Keratinocyte (primary cell): ENCODE results near the gene RBP5. TPM values are rescaled to one million over a fixed set of nuclear protein-coding genes. Genes with fewer than 3 reads are reported as not detected.
"Not testable (repeated sequence)": the region's sequence is repeated elsewhere in the genome, so short reads cannot be mapped to it uniquely, and the experiment has no call there.

Source experiments
- DNase-seq: peaks from one replicate; pipeline ENCODE4 v3.0.0-alpha.2; 2011; ENCODE audit warnings: low read depth, missing footprints, low spot score
- FAIRE-seq: peaks from 2 replicates; lab custom pipeline; 2011; peaks lifted over from hg19 to GRCh38; lab: Jason Lieb, UNC
- H2AFZ ChIP-seq: 2 replicates; pipeline ENCODE4 v1.6.0; 2012; ENCODE audit warnings: low read length, control low read depth, inconsistent platforms; ENCODE audit not compliant: control insufficient read depth
- H3K27ac ChIP-seq: 2 replicates; pipeline ENCODE4 v1.5.1; 2011; ENCODE audit warnings: low read length; ENCODE audit not compliant: control insufficient read depth, insufficient read depth
- H3K27me3 ChIP-seq: 3 replicates; pipeline ENCODE4 v1.6.0; 2011; ENCODE audit warnings: low read length; ENCODE audit not compliant: control insufficient read depth, insufficient read depth; ENCODE audit errors: extremely low read depth
- H3K36me3 ChIP-seq, 2 experiments: 2 replicates in 1 of 2; 3 replicates in 1 of 2; pipeline ENCODE4 v1.5.1; 2011; ENCODE audit warnings: low read length in 2 of 2, mild to moderate bottlenecking in 1 of 2; ENCODE audit not compliant: control insufficient read depth in 2 of 2, insufficient read depth in 2 of 2; ENCODE audit errors: extremely low read depth in 1 of 2
- H3K4me1 ChIP-seq: 3 replicates; pipeline ENCODE4 v1.5.1; 2011; ENCODE audit warnings: low read length; ENCODE audit not compliant: control insufficient read depth, insufficient read depth; ENCODE audit errors: extremely low read depth
- H3K4me2 ChIP-seq: 3 replicates; pipeline ENCODE4 v1.6.0; 2011; ENCODE audit warnings: low read depth, low read length; ENCODE audit not compliant: control insufficient read depth, insufficient read depth; ENCODE audit errors: extremely low read depth
- H3K4me3 ChIP-seq, 3 experiments: fragments of 200-600 bp in 1 of 3; sonication (generic) in 1 of 3; 2 replicates in 2 of 3; 3 replicates in 1 of 3; pipeline ENCODE4 v1.5.1; 2011 to 2016; ENCODE audit warnings: low read length in 3 of 3, mild to moderate bottlenecking in 3 of 3, control low read depth in 2 of 3, inconsistent platforms in 1 of 3, low read depth in 1 of 3, mixed read lengths in 1 of 3, mixed run types in 1 of 3, moderate library complexity in 1 of 3; ENCODE audit not compliant: control insufficient read depth in 2 of 3, insufficient read depth in 2 of 3; ENCODE audit errors: extremely low read depth in 1 of 3
- H3K79me2 ChIP-seq: 2 replicates; pipeline ENCODE4 v1.6.0; 2012; ENCODE audit warnings: low read length; ENCODE audit not compliant: control insufficient read depth, insufficient read depth
- H3K9ac ChIP-seq: 3 replicates; pipeline ENCODE4 v1.6.0; 2011; ENCODE audit warnings: low read length; ENCODE audit not compliant: control insufficient read depth, insufficient read depth; ENCODE audit errors: extremely low read depth
- H3K9me1 ChIP-seq: 3 replicates; pipeline ENCODE4 v1.6.0; 2011; ENCODE audit warnings: low read length; ENCODE audit not compliant: control insufficient read depth, insufficient read depth; ENCODE audit errors: extremely low read depth
- H3K9me3 ChIP-seq: 2 replicates; pipeline ENCODE4 v1.5.1; 2012; ENCODE audit warnings: low read depth, low read length; ENCODE audit not compliant: control insufficient read depth
- H4K20me1 ChIP-seq: 3 replicates; pipeline ENCODE4 v1.6.0; 2011; ENCODE audit warnings: low read length; ENCODE audit not compliant: control insufficient read depth, insufficient read depth; ENCODE audit errors: extremely low read depth
- CTCF ChIP-seq, 3 experiments: IDR thresholded peaks in 1 of 3; conservative IDR thresholded peaks in 1 of 3; optimal IDR thresholded peaks in 1 of 3; 2 replicates in 2 of 3; 3 replicates in 1 of 3; pipeline versions ENCODE3 to v1.5.1; 2011; ENCODE audit warnings: low read length in 3 of 3, mild to moderate bottlenecking in 3 of 3, moderate library complexity in 2 of 3, control low read depth in 1 of 3, inconsistent platforms in 1 of 3; ENCODE audit not compliant: insufficient read depth in 2 of 3; ENCODE audit errors: extremely low read depth in 1 of 3
- EZH2 ChIP-seq: IDR thresholded peaks from one replicate; pipeline ENCODE4 v1.6.1; 2012; ENCODE audit warnings: inconsistent platforms, mild to moderate bottlenecking, low read length, moderate library complexity
- dilution Hi-C: fragments of 300-500 bp; cut with MboI; formaldehyde crosslinking; loops from one replicate; pipeline ENCODE4 v1.7.0; 2020; ENCODE audit warnings: low sequenced_read_pairs; ENCODE audit not compliant: extremely low pct_ligation_motif_present
- polyA plus RNA-seq, 5 experiments: library from polyadenylated mRNA; depleted of rRNA in 3 of 5; stranded (reverse) in 3 of 5; stranded (forward) in 1 of 5; unstranded in 1 of 5; fragments of >200 nt; gene quantifications; 1 replicate in 1 of 5; 2 replicates in 3 of 5; 3 replicates in 1 of 5; pipeline versions ENCODE4 v1.2.1 to v1.2.3, GENCODE V29; 2011 to 2012; ENCODE audit warnings: missing spikeins in 2 of 5, low read depth in 1 of 5, low replicate concordance in 1 of 5

The RBP5 gene
- polyA plus RNA-seq, 1 donor (not counting 4 experiments of a cell fraction or from before 2014, with no cell fraction given): not detected

- FAIRE-seq: peak; percentile 53
- peak overlapping the region; percentile 94 for H3K4me2 ChIP-seq
- TF ChIP-seq EZH2 (no peak), CTCF (optimal IDR thresholded peaks at IDR 0.05 in 1 of 3, IDR thresholded peaks at IDR 0.05 in 1 of 3, conservative IDR thresholded peaks at IDR 0.05 in 1 of 3; ENCODE audit: extremely low read depth in 1 of 3, insufficient read depth in 2 of 3, low read length in 3 of 3) (no peak)
- H3K27ac ChIP-seq: peak overlapping the region; percentile 95
- H3K9me1 ChIP-seq: no peaks in the 10 kb centered on the region
- dilution Hi-C loops: no loop called here
- H3K79me2 ChIP-seq: peaks cover 34% of the 10 kb centered on the region
- peak overlapping the region; percentile 68 to 90 (median 90) for H3K4me3 ChIP-seq
- peak overlapping the region; percentile 98 for H3K9ac ChIP-seq
- peaks cover 3% of the 10 kb centered on the region for H4K20me1 ChIP-seq
- H3K27me3 ChIP-seq: no peaks in the 10 kb centered on the region
- H3K9me3 ChIP-seq: no peaks in the 10 kb centered on the region
- peak; percentile 53 for DNase-seq
- peak overlapping the region; percentile 86 for H2AFZ ChIP-seq
- peaks cover 6% of the 10 kb centered on the region for H3K4me1 ChIP-seq
- peaks cover 0 to 7% of the 10 kb centered on the region in 2 experiments for H3K36me3 ChIP-seq
Observed at GRCh38 chr12:7108003-7108795, 20.5 kb downstream of the RBP5 start.

GRCh38 chr12:7107636-7108002 lies 21.1 kb downstream of the RBP5 start:
- Histone ChIP-seq H3K9ac (peak overlapping the region; percentile 98), H2AFZ (peak overlapping the region; percentile 86), H3K4me2 (peak overlapping the region; percentile 94), H3K27me3 (no peaks in the 10 kb centered on the region), H3K27ac (peak overlapping the region; percentile 95), H3K4me3 (peak overlapping the region; percentile 68 to 90 (median 90)), H3K9me3 (no peaks in the 10 kb centered on the region), H4K20me1 (peaks cover 3% of the 10 kb centered on the region), H3K79me2 (peaks cover 34% of the 10 kb centered on the region), H3K9me1 (no peaks in the 10 kb centered on the region), H3K36me3 (peaks cover 0 to 7% of the 10 kb centered on the region in 2 experiments), H3K4me1 (peaks cover 6% of the 10 kb centered on the region)
- FAIRE-seq (peak; percentile 41), DNase-seq (no peak)
- dilution Hi-C loops: no loop called here
- no peak for TF ChIP-seq CTCF (optimal IDR thresholded peaks at IDR 0.05 in 1 of 3, IDR thresholded peaks at IDR 0.05 in 1 of 3, conservative IDR thresholded peaks at IDR 0.05 in 1 of 3; ENCODE audit: extremely low read depth in 1 of 3, insufficient read depth in 2 of 3, low read length in 3 of 3)
- no peak for TF ChIP-seq EZH2

- H3K4me1 ChIP-seq, dilution Hi-C loops, H4K20me1 ChIP-seq, H3K27me3 ChIP-seq, H3K9ac ChIP-seq, H3K9me3 ChIP-seq, FAIRE-seq, H2AFZ ChIP-seq, H3K4me3 ChIP-seq, H3K9me1 ChIP-seq, H3K36me3 ChIP-seq, DNase-seq, H3K27ac ChIP-seq: not testable (repeated sequence)
- H3K79me2 ChIP-seq: peaks cover 34% of the 10 kb centered on the region
- H3K4me2 ChIP-seq: peak overlapping the region; percentile 94
Observed at GRCh38 chr12:7107181-7107580, 21.5 kb downstream of the RBP5 start.
